Panc1 (cell line): ENCODE results near the gene C1orf105. TPM values are rescaled to one million over a fixed set of nuclear protein-coding genes. Genes with fewer than 3 reads are reported as not detected.

Experiments used
- ATAC-seq: fragments of 200-7000 bp; cut with Tn5 transposase; 2 replicates; pipeline ENCODE4 v1.9.1; 2020; ENCODE audit warnings: mild to moderate bottlenecking, moderate library complexity
- BruUV-seq: library from RNA; stranded (reverse); fragments of 400-500 nt; replicated peaks from 2 replicates; lab custom pipeline; 2021; lab: Mats Ljungman, UMichigan
- CTCF ChIA-PET: fragments of 300-600 bp; sonication (Branson Sonifier 250); formaldehyde crosslinking; loops from one replicate; lab custom pipeline; 2022; ENCODE audit warnings: antibody characterized with exemption; lab: Charles Lee
- POLR2A ChIA-PET: fragments of 300-600 bp; sonication (Branson Sonifier 250); formaldehyde crosslinking; loops from one replicate; lab custom pipeline; 2022; ENCODE audit warnings: antibody characterized with exemption; lab: Charles Lee
- DNase-seq: peaks from one replicate; pipeline ENCODE4 v3.0.0-alpha.2; 2010; ENCODE audit warnings: low read depth, low spot score
- H3K27ac ChIP-seq: 2 replicates; pipeline ENCODE4 v1.5.1; 2011; ENCODE audit warnings: mild to moderate bottlenecking, low read length, inconsistent platforms
- H3K27me3 ChIP-seq: fragments of 200-500 bp; sonication (Bioruptor generic); 2 replicates; pipeline ENCODE4 v1.6.0; 2014; ENCODE audit warnings: low read length, inconsistent platforms; ENCODE audit not compliant: control insufficient read depth, insufficient read depth
- H3K36me3 ChIP-seq: fragments of 200-500 bp; sonication (Bioruptor generic); 2 replicates; pipeline ENCODE4 v1.5.1; 2014; ENCODE audit warnings: inconsistent platforms, mild to moderate bottlenecking, low read length, moderate library complexity; ENCODE audit not compliant: control insufficient read depth, insufficient read depth
- H3K4me1 ChIP-seq: 2 replicates; pipeline ENCODE4 v1.5.1; 2011; ENCODE audit warnings: inconsistent platforms, mild to moderate bottlenecking, low read length, moderate library complexity; ENCODE audit not compliant: control insufficient read depth, insufficient read depth
- H3K4me3 ChIP-seq, 2 experiments: 2 replicates each; pipeline ENCODE4 v1.5.1; 2011 to 2012; ENCODE audit warnings: low read depth in 2 of 2, low read length in 2 of 2, mild to moderate bottlenecking in 2 of 2, inconsistent platforms in 1 of 2, moderate library complexity in 1 of 2
- H3K9me3 ChIP-seq: fragments of 200-500 bp; sonication (Bioruptor generic); 2 replicates; pipeline ENCODE4 v1.5.1; 2014; ENCODE audit warnings: low read depth, mild to moderate bottlenecking, inconsistent platforms, low read length, moderate library complexity; ENCODE audit not compliant: control insufficient read depth, insufficient read depth
- POLR2AphosphoS5 ChIP-seq: IDR thresholded peaks from 2 replicates; pipeline ENCODE4 v1.6.1; 2012; ENCODE audit warnings: mild to moderate bottlenecking, low read depth, low read length, moderate library complexity
- SIN3A ChIP-seq: IDR thresholded peaks from 2 replicates; pipeline ENCODE4 v1.6.1; 2012; ENCODE audit warnings: low read depth, mild to moderate bottlenecking, low read length, moderate library complexity, borderline replicate concordance; ENCODE audit not compliant: insufficient read depth
- TCF7L2 ChIP-seq: IDR thresholded peaks from 2 replicates; pipeline ENCODE4 v1.6.1; 2011; ENCODE audit warnings: mild to moderate bottlenecking, low read depth, low read length, inconsistent platforms
- in situ Hi-C: cut with HindIII; loops from 2 replicates; pipeline ENCODE4 v1.10.0; 2016; ENCODE audit warnings: low sequenced_read_pairs, low pct_unique_long_range_greater_than_20kb
- intact Hi-C: fragments of 100-400 bp; cut with micrococcal nuclease; formaldehyde crosslinking; loops from one replicate; pipeline ENCODE4 v1.10.0; 2022; ENCODE audit not compliant: unreplicated experiment
- total RNA-seq: library from RNA; stranded (reverse); gene quantifications from one replicate; pipeline ENCODE4 v1.2.1, GENCODE V29; 2021; ENCODE audit not compliant: unreplicated experiment
- TF ChIP-seq, protein P1 (sequence below), 2 experiments: IDR thresholded peaks; 2 replicates each; pipeline ENCODE4 v1.6.1; 2011 to 2012; ENCODE audit warnings: low read depth in 2 of 2, control low read depth in 1 of 2, low read length in 1 of 2, mild to moderate bottlenecking in 1 of 2, moderate library complexity in 1 of 2; ENCODE audit not compliant: insufficient read depth in 1 of 2
- TF ChIP-seq, protein P2 (sequence below): fragments of 450-650 bp; IDR thresholded peaks from 2 replicates; pipeline ENCODE4 v1.5.1; 2017; ENCODE audit warnings: mild to moderate bottlenecking

C1orf105 gene
- total RNA-seq, 1 experiment from 2014 or later: not detected

DNA sequence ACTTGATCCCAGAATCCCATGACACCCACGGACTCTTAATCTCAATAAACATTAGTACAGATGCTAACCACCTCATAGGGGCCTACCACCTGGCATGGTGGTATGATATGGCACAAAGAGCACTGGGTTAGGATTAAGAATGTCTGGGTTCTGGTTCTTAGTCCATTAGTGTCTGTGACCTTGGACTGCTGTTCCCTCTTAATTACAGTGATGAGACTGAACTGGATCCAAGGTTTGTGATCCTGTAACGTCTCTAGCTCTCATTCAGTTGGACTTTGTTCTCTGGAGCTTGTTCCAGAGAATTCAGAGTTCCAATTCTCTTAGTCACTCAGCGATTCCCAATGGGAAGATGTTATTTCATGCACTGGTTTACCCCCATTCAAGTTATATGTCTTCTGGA lies 47.0 kb downstream of the C1orf105 start:
- in situ Hi-C loops: no loop called here
- CTCF ChIA-PET: no interaction called here
- ATAC-seq: no peak
- H3K4me1 ChIP-seq: no peaks in the 10 kb centered on the region
- H3K36me3 ChIP-seq: no peaks in the 10 kb centered on the region
- POLR2A ChIA-PET: interaction anchor here (0.6 kb wide), 1 partner anchor 65 kb away, joined by 3 read pairs; no protein-coding TSS in a partner anchor
- TF ChIP-seq, protein P1, sequence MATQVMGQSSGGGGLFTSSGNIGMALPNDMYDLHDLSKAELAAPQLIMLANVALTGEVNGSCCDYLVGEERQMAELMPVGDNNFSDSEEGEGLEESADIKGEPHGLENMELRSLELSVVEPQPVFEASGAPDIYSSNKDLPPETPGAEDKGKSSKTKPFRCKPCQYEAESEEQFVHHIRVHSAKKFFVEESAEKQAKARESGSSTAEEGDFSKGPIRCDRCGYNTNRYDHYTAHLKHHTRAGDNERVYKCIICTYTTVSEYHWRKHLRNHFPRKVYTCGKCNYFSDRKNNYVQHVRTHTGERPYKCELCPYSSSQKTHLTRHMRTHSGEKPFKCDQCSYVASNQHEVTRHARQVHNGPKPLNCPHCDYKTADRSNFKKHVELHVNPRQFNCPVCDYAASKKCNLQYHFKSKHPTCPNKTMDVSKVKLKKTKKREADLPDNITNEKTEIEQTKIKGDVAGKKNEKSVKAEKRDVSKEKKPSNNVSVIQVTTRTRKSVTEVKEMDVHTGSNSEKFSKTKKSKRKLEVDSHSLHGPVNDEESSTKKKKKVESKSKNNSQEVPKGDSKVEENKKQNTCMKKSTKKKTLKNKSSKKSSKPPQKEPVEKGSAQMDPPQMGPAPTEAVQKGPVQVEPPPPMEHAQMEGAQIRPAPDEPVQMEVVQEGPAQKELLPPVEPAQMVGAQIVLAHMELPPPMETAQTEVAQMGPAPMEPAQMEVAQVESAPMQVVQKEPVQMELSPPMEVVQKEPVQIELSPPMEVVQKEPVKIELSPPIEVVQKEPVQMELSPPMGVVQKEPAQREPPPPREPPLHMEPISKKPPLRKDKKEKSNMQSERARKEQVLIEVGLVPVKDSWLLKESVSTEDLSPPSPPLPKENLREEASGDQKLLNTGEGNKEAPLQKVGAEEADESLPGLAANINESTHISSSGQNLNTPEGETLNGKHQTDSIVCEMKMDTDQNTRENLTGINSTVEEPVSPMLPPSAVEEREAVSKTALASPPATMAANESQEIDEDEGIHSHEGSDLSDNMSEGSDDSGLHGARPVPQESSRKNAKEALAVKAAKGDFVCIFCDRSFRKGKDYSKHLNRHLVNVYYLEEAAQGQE (IDR thresholded peaks at IDR 0.05; ENCODE audit: insufficient read depth in 1 of 2, low read depth in 2 of 2, low read length in 1 of 2): no peak
- TF ChIP-seq SIN3A (no peak), POLR2AphosphoS5 (no peak), TCF7L2 (no peak)
- H3K4me3 ChIP-seq: no peak overlapping the region
- no TSS peak for BruUV-seq
- H3K9me3 ChIP-seq: no peaks in the 10 kb centered on the region
- no peak for DNase-seq
- intact Hi-C loops: no loop called here
- H3K27ac ChIP-seq: no peak overlapping the region
- H3K27me3 ChIP-seq: no peaks in the 10 kb centered on the region; the same call in 1 of the 2 replicates

DNA sequence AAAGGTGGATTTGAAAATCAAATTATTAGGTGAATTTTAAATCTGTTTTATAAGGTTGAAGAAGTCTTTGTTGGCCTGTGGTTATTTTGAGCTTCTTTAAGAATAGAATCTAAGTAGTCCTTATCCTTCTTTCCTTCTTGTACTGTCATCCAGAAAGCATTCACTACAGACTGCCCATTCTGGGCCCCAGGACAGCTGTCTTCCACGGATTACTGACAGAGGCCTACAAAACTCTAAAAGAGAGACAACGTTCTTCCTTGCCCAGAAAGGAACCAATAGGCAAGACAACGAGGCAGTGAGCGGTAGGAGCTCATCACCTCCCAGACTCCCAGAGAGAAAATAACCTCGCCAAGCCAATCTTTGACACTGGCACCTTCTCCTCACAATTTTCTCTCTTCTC lies 47.8 kb downstream of the C1orf105 start:
- TF ChIP-seq TCF7L2 (no peak), SIN3A (no peak), POLR2AphosphoS5 (no peak)
- TF ChIP-seq, protein P2, sequence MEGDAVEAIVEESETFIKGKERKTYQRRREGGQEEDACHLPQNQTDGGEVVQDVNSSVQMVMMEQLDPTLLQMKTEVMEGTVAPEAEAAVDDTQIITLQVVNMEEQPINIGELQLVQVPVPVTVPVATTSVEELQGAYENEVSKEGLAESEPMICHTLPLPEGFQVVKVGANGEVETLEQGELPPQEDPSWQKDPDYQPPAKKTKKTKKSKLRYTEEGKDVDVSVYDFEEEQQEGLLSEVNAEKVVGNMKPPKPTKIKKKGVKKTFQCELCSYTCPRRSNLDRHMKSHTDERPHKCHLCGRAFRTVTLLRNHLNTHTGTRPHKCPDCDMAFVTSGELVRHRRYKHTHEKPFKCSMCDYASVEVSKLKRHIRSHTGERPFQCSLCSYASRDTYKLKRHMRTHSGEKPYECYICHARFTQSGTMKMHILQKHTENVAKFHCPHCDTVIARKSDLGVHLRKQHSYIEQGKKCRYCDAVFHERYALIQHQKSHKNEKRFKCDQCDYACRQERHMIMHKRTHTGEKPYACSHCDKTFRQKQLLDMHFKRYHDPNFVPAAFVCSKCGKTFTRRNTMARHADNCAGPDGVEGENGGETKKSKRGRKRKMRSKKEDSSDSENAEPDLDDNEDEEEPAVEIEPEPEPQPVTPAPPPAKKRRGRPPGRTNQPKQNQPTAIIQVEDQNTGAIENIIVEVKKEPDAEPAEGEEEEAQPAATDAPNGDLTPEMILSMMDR: no peak
- TF ChIP-seq, protein P1 (IDR thresholded peaks at IDR 0.05; ENCODE audit: insufficient read depth in 1 of 2, low read depth in 2 of 2, low read length in 1 of 2): no peak
- POLR2A ChIA-PET: no interaction called here
- no peaks in the 10 kb centered on the region for H3K9me3 ChIP-seq
- no peak overlapping the region for H3K27ac ChIP-seq
- in situ Hi-C loops (no loop called here), intact Hi-C loops (no loop called here)
- H3K4me1 ChIP-seq: no peaks in the 10 kb centered on the region
- no peak overlapping the region for H3K4me3 ChIP-seq
- ATAC-seq (no peak), DNase-seq (no peak)
- H3K27me3 ChIP-seq: no peaks in the 10 kb centered on the region; the same call in 1 of the 2 replicates
- no TSS peak for BruUV-seq
- H3K36me3 ChIP-seq: no peaks in the 10 kb centered on the region
- CTCF ChIA-PET: no interaction called here
